Breast epithelium (tissue), 4 donors: Measurements from ENCODE around the gene C9orf43. TPM values are rescaled to one million over a fixed set of nuclear protein-coding genes. Genes with fewer than 3 reads are reported as not detected.

Experiments
- DNase-seq, 2 donors: peaks; one replicate each; pipeline ENCODE4 v3.0.0-alpha.2; 2019; ENCODE audit warnings: low spot score in 2 of 2
- H3K27ac ChIP-seq, 2 donors: fragments of 200-600 bp; sonication (generic) in 1 of 2; one replicate each; pipeline ENCODE4 v1.5.1; 2016 to 2019; ENCODE audit warnings: mild to moderate bottlenecking in 1 of 2
- H3K27me3 ChIP-seq, 2 donors: fragments of 200-600 bp; sonication (generic) in 1 of 2; one replicate each; pipeline versions ENCODE4 v1.5.1 to v1.6.0; 2017 to 2019; ENCODE audit warnings: control low read depth in 1 of 2, mild to moderate bottlenecking in 1 of 2
- H3K36me3 ChIP-seq: fragments of 200-600 bp; one replicate; pipeline ENCODE4 v1.5.1; 2019
- H3K4me1 ChIP-seq, 2 donors: fragments of 200-600 bp; sonication (generic); one replicate each; pipeline ENCODE4 v1.5.1; 2016 to 2019; ENCODE audit warnings: control low read depth in 1 of 2
- H3K4me3 ChIP-seq, 3 donors: fragments of 200-600 bp; sonication (generic); 1 replicate in 2 of 3; 2 replicates in 1 of 3; pipeline ENCODE4 v1.5.1; 2016 to 2019; ENCODE audit warnings: mild to moderate bottlenecking in 3 of 3, moderate library complexity in 2 of 3
- H3K9me3 ChIP-seq, 2 donors: fragments of 200-600 bp; sonication (generic) in 1 of 2; one replicate each; pipeline ENCODE4 v1.5.1; 2016 to 2019; ENCODE audit warnings: control low read depth in 1 of 2
- POLR2A ChIP-seq: fragments of 450-650 bp; IDR thresholded peaks from one replicate; pipeline ENCODE4 v1.6.1; 2016; ENCODE audit warnings: antibody characterized with exemption, mild to moderate bottlenecking, moderate library complexity
- POLR2AphosphoS5 ChIP-seq, 3 donors: sonication (generic); formaldehyde crosslinking; IDR thresholded peaks; one replicate each; pipeline ENCODE4 v1.6.1; 2017; ENCODE audit warnings: antibody characterized with exemption in 3 of 3
- intact Hi-C: fragments of 100-400 bp; cut with DNase I; formaldehyde crosslinking; loops from one replicate; pipeline ENCODE4 v1.15.1; 2023; ENCODE audit warnings: low total_unique reads
- total RNA-seq, 3 donors: library from RNA; depleted of rRNA; stranded (reverse); fragments of >200 nt; gene quantifications; one replicate each; pipeline ENCODE4 v1.1.0, GENCODE V29; 2016
- TF ChIP-seq, protein P1 (sequence below), 3 donors: fragments of 450-650 bp; IDR thresholded peaks; one replicate each; pipeline ENCODE4 v1.5.1; 2016 to 2017; ENCODE audit warnings: antibody characterized with exemption in 3 of 3, mild to moderate bottlenecking in 3 of 3, moderate library complexity in 3 of 3

C9orf43 gene
- total RNA-seq, 3 donors from 2014 or later, result 0.59 to 1.6 (median 0.66) TPM

GRCh38 chr9:113476511-113476916, 66.0 kb downstream of the C9orf43 start:
- Histone ChIP-seq H3K36me3 (no peaks in the 10 kb centered on the region), H3K9me3 (no peaks in the 10 kb centered on the region), H3K27ac (no peak overlapping the region), H3K4me3 (no peak overlapping the region), H3K4me1 (no peaks in the 10 kb centered on the region), H3K27me3 (no peaks in the 10 kb centered on the region)
- intact Hi-C loops, result no loop called here
- TF ChIP-seq POLR2A, result no peak
- no peak for TF ChIP-seq POLR2AphosphoS5 (IDR thresholded peaks at IDR 0.05)
- TF ChIP-seq, protein P1, sequence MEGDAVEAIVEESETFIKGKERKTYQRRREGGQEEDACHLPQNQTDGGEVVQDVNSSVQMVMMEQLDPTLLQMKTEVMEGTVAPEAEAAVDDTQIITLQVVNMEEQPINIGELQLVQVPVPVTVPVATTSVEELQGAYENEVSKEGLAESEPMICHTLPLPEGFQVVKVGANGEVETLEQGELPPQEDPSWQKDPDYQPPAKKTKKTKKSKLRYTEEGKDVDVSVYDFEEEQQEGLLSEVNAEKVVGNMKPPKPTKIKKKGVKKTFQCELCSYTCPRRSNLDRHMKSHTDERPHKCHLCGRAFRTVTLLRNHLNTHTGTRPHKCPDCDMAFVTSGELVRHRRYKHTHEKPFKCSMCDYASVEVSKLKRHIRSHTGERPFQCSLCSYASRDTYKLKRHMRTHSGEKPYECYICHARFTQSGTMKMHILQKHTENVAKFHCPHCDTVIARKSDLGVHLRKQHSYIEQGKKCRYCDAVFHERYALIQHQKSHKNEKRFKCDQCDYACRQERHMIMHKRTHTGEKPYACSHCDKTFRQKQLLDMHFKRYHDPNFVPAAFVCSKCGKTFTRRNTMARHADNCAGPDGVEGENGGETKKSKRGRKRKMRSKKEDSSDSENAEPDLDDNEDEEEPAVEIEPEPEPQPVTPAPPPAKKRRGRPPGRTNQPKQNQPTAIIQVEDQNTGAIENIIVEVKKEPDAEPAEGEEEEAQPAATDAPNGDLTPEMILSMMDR (IDR thresholded peaks at IDR 0.05), result no peak
- DNase-seq, result no peak

- DNase-seq, result no peak
- intact Hi-C loops, result no loop called here
- no peaks in the 10 kb centered on the region for H3K9me3 ChIP-seq
- no peaks in the 10 kb centered on the region for H3K27me3 ChIP-seq
- H3K36me3 ChIP-seq, result no peaks in the 10 kb centered on the region
- H3K4me1 ChIP-seq, result no peaks in the 10 kb centered on the region
- H3K27ac ChIP-seq, result no peak overlapping the region
- no peak overlapping the region for H3K4me3 ChIP-seq
- TF ChIP-seq POLR2AphosphoS5 (IDR thresholded peaks at IDR 0.05) (no peak), POLR2A (no peak)
- TF ChIP-seq, protein P1 (IDR thresholded peaks at IDR 0.05), result no peak
Measured at GRCh38 chr9:113477058-113477457, 66.5 kb downstream of the C9orf43 start.

DNA sequence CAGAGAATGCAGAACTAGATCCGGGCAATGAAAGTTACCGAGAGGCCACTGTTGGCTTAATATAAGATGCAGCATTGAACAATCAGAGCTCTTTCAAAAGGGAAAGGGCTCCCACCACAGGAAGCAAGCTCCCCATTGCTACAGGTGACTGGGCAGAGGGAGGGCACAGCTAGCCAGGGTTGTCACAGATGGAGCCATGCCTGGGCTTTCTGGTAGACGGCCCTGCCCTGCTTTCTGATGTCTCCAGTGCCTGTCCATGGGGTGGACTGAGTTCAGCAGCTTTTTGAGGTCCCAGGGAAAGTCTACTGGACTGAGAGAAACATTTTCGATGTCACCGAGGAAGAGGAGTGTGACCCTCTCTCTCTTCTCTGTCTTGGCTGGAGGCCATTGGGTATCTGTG, 67.1 kb downstream of the C9orf43 start:
- no peaks in the 10 kb centered on the region for H3K27me3 ChIP-seq
- no peak overlapping the region for H3K27ac ChIP-seq
- no peaks in the 10 kb centered on the region for H3K4me1 ChIP-seq
- intact Hi-C loops, result no loop called here
- no peaks in the 10 kb centered on the region for H3K36me3 ChIP-seq
- H3K4me3 ChIP-seq, result no peak overlapping the region
- TF ChIP-seq POLR2A (no peak), POLR2AphosphoS5 (IDR thresholded peaks at IDR 0.05) (no peak)
- TF ChIP-seq, protein P1 (IDR thresholded peaks at IDR 0.05), result no peak
- no peak for DNase-seq
- no peaks in the 10 kb centered on the region for H3K9me3 ChIP-seq

DNA sequence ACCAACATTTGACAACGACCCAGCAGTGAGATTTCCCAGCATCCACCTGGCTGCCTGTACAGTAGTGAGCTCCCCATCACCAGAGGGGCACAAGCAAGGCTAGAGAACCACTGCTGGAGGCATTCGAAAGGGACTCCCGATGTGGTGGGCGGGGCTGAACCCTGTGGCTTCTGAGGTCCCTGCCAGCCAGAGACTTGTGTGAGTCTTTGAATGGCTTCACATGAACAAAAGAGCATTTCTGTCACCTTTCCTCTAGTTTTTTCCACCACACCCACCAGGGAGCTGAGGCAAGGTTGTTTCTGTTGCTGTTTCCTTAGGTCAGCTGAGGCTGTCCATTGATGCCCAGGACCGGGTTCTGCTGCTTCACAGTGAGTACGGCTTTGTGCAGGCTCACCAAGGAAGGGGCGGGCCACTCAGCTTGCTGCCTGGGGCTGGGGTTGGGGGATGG, 68.7 kb downstream of the C9orf43 start:
- no peaks in the 10 kb centered on the region for H3K4me1 ChIP-seq
- TF ChIP-seq, protein P1 (IDR thresholded peaks at IDR 0.05), result no peak
- TF ChIP-seq POLR2AphosphoS5 (IDR thresholded peaks at IDR 0.05), result no peak
- TF ChIP-seq POLR2A, result no peak
- DNase-seq, result no peak

More for the DNA sequence above, 68.7 kb downstream of the C9orf43 start:
- Histone ChIP-seq H3K4me3 (no peak overlapping the region), H3K36me3 (no peaks in the 10 kb centered on the region), H3K27ac (no peak overlapping the region), H3K27me3 (no peaks in the 10 kb centered on the region), H3K9me3 (no peaks in the 10 kb centered on the region)
- intact Hi-C loops, result no loop called here

Other genes with a start within 250 kb of the C9orf43 start
- 10 to 100 TPM; 23.3 to 41.0 (median 36.8) TPM for gene FKBP15, start 189.5 kb upstream of the C9orf43 start, total RNA-seq
- 10 to 100 TPM; 13.9 to 24.4 (median 18.7) TPM for gene SLC31A1, start 189.2 kb upstream of the C9orf43 start, total RNA-seq
- gene CDC26, start 135.2 kb upstream of the C9orf43 start, total RNA-seq, result 10 to 100 TPM; 32.0 to 46.2 (median 39.1) TPM
- 10 to 100 TPM; 14.2 to 23.1 (median 18.4) TPM for gene PRPF4, start 135.1 kb upstream of the C9orf43 start, total RNA-seq
- 1 to 10 TPM in 1 of 3 donors, under 1 TPM in 1, not detected in 1; 0.98 to 3.5 TPM for gene RNF183, start 107.4 kb upstream of the C9orf43 start, total RNA-seq
- 1 to 10 TPM; 1.9 to 4.0 (median 3.6) TPM for gene WDR31, start 70.5 kb upstream of the C9orf43 start, total RNA-seq
- 10 to 100 TPM in 2 of 3 donors, 1 to 10 TPM in 1; 1.1 to 35.3 (median 27.9) TPM for gene BSPRY, start 61.2 kb upstream of the C9orf43 start, total RNA-seq
- 10 to 100 TPM; 24.5 to 66.9 (median 54.1) TPM for gene HDHD3, start 33.8 kb upstream of the C9orf43 start, total RNA-seq
- gene ALAD, start 9.5 kb upstream of the C9orf43 start, total RNA-seq, result 10 to 100 TPM; 27.4 to 28.5 (median 28.3) TPM
- 10 to 100 TPM; 34.2 to 46.1 (median 35.1) TPM for gene POLE3, start 72 bp upstream of the C9orf43 start, total RNA-seq
- 10 to 100 TPM; 31.7 to 49.0 (median 35.4) TPM for gene RGS3, start 53.0 kb downstream of the C9orf43 start, total RNA-seq